Immature natural killer cell (primary cell): ENCODE measurements around the gene OTOP2. TPM values are rescaled to one million over a fixed set of nuclear protein-coding genes. Genes with fewer than 3 reads are reported as not detected.

Experiments
- DNase-seq, 3 donors: peaks; one replicate each; pipeline ENCODE4 v3.0.0; 2022; ENCODE audit warnings: mixed read lengths in 1 of 3
- H3K27ac Mint-ChIP-seq, 6 donors: one replicate each; pipeline ENCODE4 v1.8.0; 2020; ENCODE audit warnings: mixed read lengths in 6 of 6, mild to moderate bottlenecking in 5 of 6, inconsistent platforms in 4 of 6, moderate library complexity in 3 of 6
- H3K27me3 Mint-ChIP-seq, 3 donors: one replicate each; pipeline ENCODE4 v1.8.0; 2020 to 2021; ENCODE audit warnings: low read depth in 3 of 3, mild to moderate bottlenecking in 3 of 3, mixed read lengths in 3 of 3, moderate library complexity in 3 of 3, inconsistent platforms in 1 of 3
- H3K36me3 Mint-ChIP-seq, 3 donors: one replicate each; pipeline ENCODE4 v1.8.0; 2020; ENCODE audit warnings: mixed read lengths in 3 of 3, inconsistent platforms in 2 of 3, mild to moderate bottlenecking in 2 of 3
- H3K4me1 Mint-ChIP-seq, 2 donors: one replicate each; pipeline ENCODE4 v1.8.0; 2020; ENCODE audit warnings: inconsistent platforms in 2 of 2, mild to moderate bottlenecking in 2 of 2, mixed read lengths in 2 of 2, moderate library complexity in 1 of 2
- H3K4me3 Mint-ChIP-seq, 5 donors: one replicate each; pipeline ENCODE4 v1.8.0; 2020; ENCODE audit warnings: mild to moderate bottlenecking in 5 of 5, mixed read lengths in 5 of 5, inconsistent platforms in 3 of 5, moderate library complexity in 3 of 5
- H3K9me3 Mint-ChIP-seq, 6 donors: one replicate each; pipeline ENCODE4 v1.8.0; 2020; ENCODE audit warnings: mild to moderate bottlenecking in 6 of 6, mixed read lengths in 6 of 6, inconsistent platforms in 4 of 6, moderate library complexity in 3 of 6
- polyA plus RNA-seq, 3 donors: library from polyadenylated mRNA; unstranded; fragments of 300-500 nt; fragmentation: Illumina TruSeq; gene quantifications; one replicate each; pipeline ENCODE4 v1.2.3, GENCODE V29; 2021

OTOP2 gene
- polyA plus RNA-seq, 3 donors from 2014 or later = not detected

- H3K9me3 Mint-ChIP-seq = no peaks in the 10 kb centered on the region
- H3K27me3 Mint-ChIP-seq = peaks cover 16 to 24% (median 18%) of the 10 kb centered on the region in 3 donors
- H3K4me3 Mint-ChIP-seq = peak overlapping the region in 1 of 5 donors; percentile 40
These were observed 1.2 kb downstream of the OTOP2 start for GRCh38 chr17:74925242-74925641.

GRCh38 chr17:74928786-74929185 is 4.7 kb downstream of the OTOP2 start:
- peaks cover 2 to 5% of the 10 kb centered on the region in 2 donors for H3K4me1 Mint-ChIP-seq
- H3K27me3 Mint-ChIP-seq = peaks cover 17 to 19% (median 18%) of the 10 kb centered on the region in 3 donors
- no peak overlapping the region for H3K4me3 Mint-ChIP-seq
- H3K27ac Mint-ChIP-seq = no peak overlapping the region
- no peak for DNase-seq
- no peaks in the 10 kb centered on the region for H3K36me3 Mint-ChIP-seq
- H3K9me3 Mint-ChIP-seq = no peaks in the 10 kb centered on the region

More at GRCh38 chr17:74925242-74925641, 1.2 kb downstream of the OTOP2 start:
- DNase-seq = no peak
- Mint-ChIP-seq H3K36me3 (no peaks in the 10 kb centered on the region), H3K4me1 (peaks cover 0 to 8% of the 10 kb centered on the region in 2 donors), H3K27ac (no peak overlapping the region)

- DNase-seq = no peak
- Mint-ChIP-seq H3K9me3 (no peaks in the 10 kb centered on the region), H3K36me3 (no peaks in the 10 kb centered on the region), H3K4me3 (no peak overlapping the region), H3K27ac (no peak overlapping the region), H3K27me3 (peaks cover 11 to 16% (median 16%) of the 10 kb centered on the region in 3 donors), H3K4me1 (peaks cover 0 to 5% of the 10 kb centered on the region in 2 donors)
These were observed 6.5 kb downstream of the OTOP2 start for GRCh38 chr17:74930535-74931036.

GRCh38 chr17:74935048-74935447 is 11.0 kb downstream of the OTOP2 start:
- Mint-ChIP-seq H3K9me3 (peaks cover 0 to 3% (median 0%) of the 10 kb centered on the region in 6 donors), H3K4me3 (no peak overlapping the region), H3K27me3 (peaks cover 9 to 22% (median 13%) of the 10 kb centered on the region in 3 donors), H3K27ac (no peak overlapping the region), H3K36me3 (no peaks in the 10 kb centered on the region), H3K4me1 (peaks cover 1 to 5% of the 10 kb centered on the region in 2 donors)
- DNase-seq = no peak

GRCh38 chr17:74935585-74936469 is 11.8 kb downstream of the OTOP2 start, which contains the start of gene OTOP3:
Gene OTOP3, plus strand, starts transcription at chr17:74935898. Its CDS starts 24 bp downstream, at chr17:74935922.
- Mint-ChIP-seq H3K4me3 (no peak within 1 kb of the TSS), H3K9me3 (peaks cover 0 to 3% (median 0%) of the 10 kb centered on the region in 6 donors), H3K36me3 (no peaks in the 10 kb centered on the region), H3K27me3 (peaks cover 8 to 23% (median 15%) of the 10 kb centered on the region in 3 donors), H3K27ac (no peak within 1 kb of the TSS), H3K4me1 (peaks cover 1 to 5% of the 10 kb centered on the region in 2 donors)
- DNase-seq = no peak

GRCh38 chr17:74936470-74936799 is 12.4 kb downstream of the OTOP2 start:
- H3K36me3 Mint-ChIP-seq = no peaks in the 10 kb centered on the region
- H3K4me3 Mint-ChIP-seq = no peak overlapping the region
- H3K9me3 Mint-ChIP-seq = peaks cover 0 to 3% (median 0%) of the 10 kb centered on the region in 6 donors
- no peak overlapping the region for H3K27ac Mint-ChIP-seq
- peaks cover 8 to 20% (median 14%) of the 10 kb centered on the region in 3 donors for H3K27me3 Mint-ChIP-seq
- peaks cover under 1 to 1% of the 10 kb centered on the region in 2 donors for H3K4me1 Mint-ChIP-seq
- DNase-seq = no peak

GRCh38 chr17:74937064-74938051 is 13.3 kb downstream of the OTOP2 start:
- Mint-ChIP-seq H3K4me1 (peaks cover 0 to 1% of the 10 kb centered on the region in 2 donors), H3K4me3 (no peak overlapping the region), H3K9me3 (peaks cover 0 to 3% (median 0%) of the 10 kb centered on the region in 6 donors), H3K36me3 (no peaks in the 10 kb centered on the region), H3K27me3 (peaks cover 8 to 21% (median 14%) of the 10 kb centered on the region in 3 donors), H3K27ac (no peak overlapping the region)
- DNase-seq = no peak

- DNase-seq = no peak
- H3K9me3 Mint-ChIP-seq = peaks cover 0 to 3% (median 0%) of the 10 kb centered on the region in 6 donors
- no peaks in the 10 kb centered on the region for H3K36me3 Mint-ChIP-seq
- H3K4me3 Mint-ChIP-seq = no peak overlapping the region
- H3K27me3 Mint-ChIP-seq = peaks cover 9 to 23% (median 18%) of the 10 kb centered on the region in 3 donors
- H3K27ac Mint-ChIP-seq = no peak overlapping the region
- peaks cover 0 to 1% of the 10 kb centered on the region in 2 donors for H3K4me1 Mint-ChIP-seq
These were observed 14.3 kb downstream of the OTOP2 start for GRCh38 chr17:74938194-74938950.

GRCh38 chr17:74939534-74939933 is 15.5 kb downstream of the OTOP2 start:
- peaks cover 0 to 3% (median 0%) of the 10 kb centered on the region in 6 donors for H3K9me3 Mint-ChIP-seq
- no peaks in the 10 kb centered on the region for H3K36me3 Mint-ChIP-seq
- peaks cover 9 to 19% (median 18%) of the 10 kb centered on the region in 3 donors for H3K27me3 Mint-ChIP-seq
- DNase-seq = no peak
- peaks cover 0 to 1% of the 10 kb centered on the region in 2 donors for H3K4me1 Mint-ChIP-seq
- H3K27ac Mint-ChIP-seq = no peak overlapping the region
- no peak overlapping the region for H3K4me3 Mint-ChIP-seq

- Mint-ChIP-seq H3K4me1 (peaks cover 0 to 1% of the 10 kb centered on the region in 2 donors), H3K27ac (no peak overlapping the region), H3K9me3 (peaks cover 0 to 3% (median 0%) of the 10 kb centered on the region in 6 donors), H3K4me3 (no peak overlapping the region), H3K27me3 (peaks cover 13 to 16% (median 13%) of the 10 kb centered on the region in 3 donors), H3K36me3 (no peaks in the 10 kb centered on the region)
- no peak for DNase-seq
These were observed 17.2 kb downstream of the OTOP2 start for GRCh38 chr17:74941128-74941725.

- Mint-ChIP-seq H3K9me3 (no peaks in the 10 kb centered on the region), H3K4me3 (no peak overlapping the region), H3K4me1 (no peaks in the 10 kb centered on the region), H3K27ac (no peak overlapping the region), H3K36me3 (no peaks in the 10 kb centered on the region), H3K27me3 (peaks cover 5 to 11% (median 7%) of the 10 kb centered on the region in 3 donors)
- DNase-seq = no peak
These were observed 19.9 kb downstream of the OTOP2 start for GRCh38 chr17:74943808-74944522.

- H3K9me3 Mint-ChIP-seq = no peaks in the 10 kb centered on the region
- no peak overlapping the region for H3K27ac Mint-ChIP-seq
- DNase-seq = no peak
- no peaks in the 10 kb centered on the region for H3K36me3 Mint-ChIP-seq
- no peak overlapping the region for H3K4me3 Mint-ChIP-seq
- H3K27me3 Mint-ChIP-seq = peaks cover 5 to 11% (median 7%) of the 10 kb centered on the region in 3 donors
- no peaks in the 10 kb centered on the region for H3K4me1 Mint-ChIP-seq
These were observed 21.5 kb downstream of the OTOP2 start for GRCh38 chr17:74945543-74945942.
